GM23338 (cell line): ENCODE data around the gene NBPF12.
A peak's percentile ranks its signal among the peaks of the same experiment; 100 is the strongest.
"Not testable (repeated sequence)": the region's sequence is repeated elsewhere in the genome, so short reads cannot be mapped to it uniquely, and the experiment has no call there.

Experiments used
- EZH2 ChIP-seq: fragments of 200-600 bp; sonication (generic); IDR thresholded peaks from one replicate; pipeline ENCODE4 v1.8.0; 2017; ENCODE audit warnings: antibody characterized with exemption, mild to moderate bottlenecking, low read depth; ENCODE audit not compliant: unreplicated experiment
- EZH2phosphoT487 ChIP-seq: fragments of 200-600 bp; sonication (generic); IDR thresholded peaks from one replicate; pipeline ENCODE4 v1.8.1; 2018; ENCODE audit warnings: antibody characterized with exemption; ENCODE audit not compliant: unreplicated experiment
- JUNB ChIP-seq: IDR thresholded peaks from one replicate; pipeline ENCODE4 v1.6.1; 2016; ENCODE audit warnings: antibody characterized with exemption; ENCODE audit not compliant: unreplicated experiment
- TF ChIP-seq, protein P1 (sequence below), 2 experiments: fragments of 200-600 bp in 1 of 2; sonication (generic) in 1 of 2; conservative IDR thresholded peaks; 2 replicates each; pipeline versions ENCODE4 v1.5.1 to v1.6.1; 2016 to 2017; ENCODE audit warnings: antibody characterized with exemption in 2 of 2, low read depth in 2 of 2, mild to moderate bottlenecking in 2 of 2, moderate library complexity in 1 of 2
- TF ChIP-seq, protein P2 (sequence below): IDR thresholded peaks from one replicate; pipeline ENCODE4 v1.6.1; 2018; ENCODE audit warnings: antibody characterized with exemption; ENCODE audit not compliant: unreplicated experiment

DNA sequence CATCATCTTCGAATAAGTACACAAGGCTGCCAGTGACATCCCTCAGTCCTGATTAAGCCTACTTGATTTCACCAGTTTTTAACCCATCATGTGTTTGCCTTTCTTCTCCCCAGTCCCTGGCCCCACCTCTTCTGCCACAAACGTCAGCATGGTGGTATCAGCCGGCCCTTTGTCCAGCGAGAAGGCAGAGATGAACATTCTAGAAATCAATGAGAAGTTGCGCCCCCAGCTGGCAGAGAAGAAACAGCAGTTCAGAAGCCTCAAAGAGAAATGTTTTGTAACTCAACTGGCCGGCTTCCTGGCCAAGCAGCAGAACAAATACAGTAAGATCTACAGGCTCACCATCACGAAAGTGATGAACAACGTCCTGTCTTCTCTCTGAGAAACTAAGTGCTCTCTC is 28.2 kb downstream of the NBPF12 start:
- TF ChIP-seq EZH2, JUNB, EZH2phosphoT487: not testable (repeated sequence)
- TF ChIP-seq, protein P1, sequence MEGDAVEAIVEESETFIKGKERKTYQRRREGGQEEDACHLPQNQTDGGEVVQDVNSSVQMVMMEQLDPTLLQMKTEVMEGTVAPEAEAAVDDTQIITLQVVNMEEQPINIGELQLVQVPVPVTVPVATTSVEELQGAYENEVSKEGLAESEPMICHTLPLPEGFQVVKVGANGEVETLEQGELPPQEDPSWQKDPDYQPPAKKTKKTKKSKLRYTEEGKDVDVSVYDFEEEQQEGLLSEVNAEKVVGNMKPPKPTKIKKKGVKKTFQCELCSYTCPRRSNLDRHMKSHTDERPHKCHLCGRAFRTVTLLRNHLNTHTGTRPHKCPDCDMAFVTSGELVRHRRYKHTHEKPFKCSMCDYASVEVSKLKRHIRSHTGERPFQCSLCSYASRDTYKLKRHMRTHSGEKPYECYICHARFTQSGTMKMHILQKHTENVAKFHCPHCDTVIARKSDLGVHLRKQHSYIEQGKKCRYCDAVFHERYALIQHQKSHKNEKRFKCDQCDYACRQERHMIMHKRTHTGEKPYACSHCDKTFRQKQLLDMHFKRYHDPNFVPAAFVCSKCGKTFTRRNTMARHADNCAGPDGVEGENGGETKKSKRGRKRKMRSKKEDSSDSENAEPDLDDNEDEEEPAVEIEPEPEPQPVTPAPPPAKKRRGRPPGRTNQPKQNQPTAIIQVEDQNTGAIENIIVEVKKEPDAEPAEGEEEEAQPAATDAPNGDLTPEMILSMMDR (conservative IDR thresholded peaks at IDR 0.05; ENCODE audit: low read depth in 2 of 2), result peak; percentile 15 to 60
- TF ChIP-seq, protein P2, sequence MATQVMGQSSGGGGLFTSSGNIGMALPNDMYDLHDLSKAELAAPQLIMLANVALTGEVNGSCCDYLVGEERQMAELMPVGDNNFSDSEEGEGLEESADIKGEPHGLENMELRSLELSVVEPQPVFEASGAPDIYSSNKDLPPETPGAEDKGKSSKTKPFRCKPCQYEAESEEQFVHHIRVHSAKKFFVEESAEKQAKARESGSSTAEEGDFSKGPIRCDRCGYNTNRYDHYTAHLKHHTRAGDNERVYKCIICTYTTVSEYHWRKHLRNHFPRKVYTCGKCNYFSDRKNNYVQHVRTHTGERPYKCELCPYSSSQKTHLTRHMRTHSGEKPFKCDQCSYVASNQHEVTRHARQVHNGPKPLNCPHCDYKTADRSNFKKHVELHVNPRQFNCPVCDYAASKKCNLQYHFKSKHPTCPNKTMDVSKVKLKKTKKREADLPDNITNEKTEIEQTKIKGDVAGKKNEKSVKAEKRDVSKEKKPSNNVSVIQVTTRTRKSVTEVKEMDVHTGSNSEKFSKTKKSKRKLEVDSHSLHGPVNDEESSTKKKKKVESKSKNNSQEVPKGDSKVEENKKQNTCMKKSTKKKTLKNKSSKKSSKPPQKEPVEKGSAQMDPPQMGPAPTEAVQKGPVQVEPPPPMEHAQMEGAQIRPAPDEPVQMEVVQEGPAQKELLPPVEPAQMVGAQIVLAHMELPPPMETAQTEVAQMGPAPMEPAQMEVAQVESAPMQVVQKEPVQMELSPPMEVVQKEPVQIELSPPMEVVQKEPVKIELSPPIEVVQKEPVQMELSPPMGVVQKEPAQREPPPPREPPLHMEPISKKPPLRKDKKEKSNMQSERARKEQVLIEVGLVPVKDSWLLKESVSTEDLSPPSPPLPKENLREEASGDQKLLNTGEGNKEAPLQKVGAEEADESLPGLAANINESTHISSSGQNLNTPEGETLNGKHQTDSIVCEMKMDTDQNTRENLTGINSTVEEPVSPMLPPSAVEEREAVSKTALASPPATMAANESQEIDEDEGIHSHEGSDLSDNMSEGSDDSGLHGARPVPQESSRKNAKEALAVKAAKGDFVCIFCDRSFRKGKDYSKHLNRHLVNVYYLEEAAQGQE, result not testable (repeated sequence)
